ENCODE measurements around the gene CKMT2. TPM values are rescaled to one million over a fixed set of nuclear protein-coding genes. Genes with fewer than 3 reads are reported as not detected.
"Not testable (repeated sequence)": the region's sequence is repeated elsewhere in the genome, so short reads cannot be mapped to it uniquely, and the experiment has no call there.

Gene CKMT2
- total RNA-seq, 2 donors from 2014 or later, result 2.1 to 2.3 TPM

- TF ChIP-seq, protein P1, sequence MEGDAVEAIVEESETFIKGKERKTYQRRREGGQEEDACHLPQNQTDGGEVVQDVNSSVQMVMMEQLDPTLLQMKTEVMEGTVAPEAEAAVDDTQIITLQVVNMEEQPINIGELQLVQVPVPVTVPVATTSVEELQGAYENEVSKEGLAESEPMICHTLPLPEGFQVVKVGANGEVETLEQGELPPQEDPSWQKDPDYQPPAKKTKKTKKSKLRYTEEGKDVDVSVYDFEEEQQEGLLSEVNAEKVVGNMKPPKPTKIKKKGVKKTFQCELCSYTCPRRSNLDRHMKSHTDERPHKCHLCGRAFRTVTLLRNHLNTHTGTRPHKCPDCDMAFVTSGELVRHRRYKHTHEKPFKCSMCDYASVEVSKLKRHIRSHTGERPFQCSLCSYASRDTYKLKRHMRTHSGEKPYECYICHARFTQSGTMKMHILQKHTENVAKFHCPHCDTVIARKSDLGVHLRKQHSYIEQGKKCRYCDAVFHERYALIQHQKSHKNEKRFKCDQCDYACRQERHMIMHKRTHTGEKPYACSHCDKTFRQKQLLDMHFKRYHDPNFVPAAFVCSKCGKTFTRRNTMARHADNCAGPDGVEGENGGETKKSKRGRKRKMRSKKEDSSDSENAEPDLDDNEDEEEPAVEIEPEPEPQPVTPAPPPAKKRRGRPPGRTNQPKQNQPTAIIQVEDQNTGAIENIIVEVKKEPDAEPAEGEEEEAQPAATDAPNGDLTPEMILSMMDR (conservative IDR thresholded peaks at IDR 0.05), result no peak
- H3K9ac ChIP-seq (ENCODE audit: extremely low read depth, low read length, poor library complexity, severe bottlenecking), result no peak overlapping the region
- Mint-ChIP-seq H3K4me1 (no peaks in the 10 kb centered on the region), H3K27ac (no peak overlapping the region), H3K36me3 (ENCODE audit: low read depth) (peaks cover 20% of the 10 kb centered on the region), H3K4me3 (no peak overlapping the region), H3K9me3 (peaks cover 6% of the 10 kb centered on the region), H3K27me3 (ENCODE audit: insufficient read depth) (no peaks in the 10 kb centered on the region)
- peaks cover 7% of the 10 kb centered on the region for H3K36me3 ChIP-seq (ENCODE audit: control insufficient read depth, insufficient read depth, low read length)
- H3K4me1 ChIP-seq (ENCODE audit: control insufficient read depth, insufficient read depth, low read length), result no peaks in the 10 kb centered on the region
- H3K27me3 ChIP-seq (ENCODE audit: control insufficient read depth, insufficient read depth, low read length, poor library complexity, severe bottlenecking), result no peaks in the 10 kb centered on the region
- DNase-seq, result no peak
- 94% methylated on average over 19 to 21 of the region's 21 CpGs for WGBS, 2 experiments (ENCODE audit: insufficient coverage in 1 of 2, insufficient read length in 1 of 2)
- H3K27ac ChIP-seq (ENCODE audit: low read depth, low read length), result no peak overlapping the region
- peaks cover 4% of the 10 kb centered on the region for H3K9me3 ChIP-seq (ENCODE audit: control insufficient read depth, low read length)
- H3K4me3 ChIP-seq (ENCODE audit: low read length), result no peak overlapping the region
Measured at GRCh38 chr5:81254886-81255559, 21.9 kb downstream of the CKMT2 start.

- Histone ChIP-seq H3K27ac (ENCODE audit: low read depth, low read length) (no peak overlapping the region), H3K4me3 (ENCODE audit: low read length) (no peak overlapping the region), H3K9ac (ENCODE audit: extremely low read depth, low read length, poor library complexity, severe bottlenecking) (no peak overlapping the region), H3K36me3 (ENCODE audit: control insufficient read depth, insufficient read depth, low read length) (no peaks in the 10 kb centered on the region), H3K27me3 (ENCODE audit: control insufficient read depth, insufficient read depth, low read length, poor library complexity, severe bottlenecking) (no peaks in the 10 kb centered on the region), H3K4me1 (ENCODE audit: control insufficient read depth, insufficient read depth, low read length) (no peaks in the 10 kb centered on the region), H3K9me3 (ENCODE audit: control insufficient read depth, low read length) (no peaks in the 10 kb centered on the region)
- DNase-seq, result no peak
- TF ChIP-seq, protein P1 (conservative IDR thresholded peaks at IDR 0.05), result no peak
- Mint-ChIP-seq H3K27ac (no peak overlapping the region), H3K4me1 (no peaks in the 10 kb centered on the region), H3K27me3 (ENCODE audit: insufficient read depth) (no peaks in the 10 kb centered on the region), H3K9me3 (peaks cover 21% of the 10 kb centered on the region), H3K4me3 (no peak overlapping the region), H3K36me3 (ENCODE audit: low read depth) (peaks cover 30% of the 10 kb centered on the region)
- 80 to 100% methylated on average over 1 of the region's 1 CpG for WGBS, 2 experiments (ENCODE audit: insufficient coverage in 1 of 2, insufficient read length in 1 of 2)
Measured at GRCh38 chr5:81256766-81257165, 23.6 kb downstream of the CKMT2 start.

- not testable (repeated sequence) for H3K27me3 ChIP-seq (ENCODE audit: control insufficient read depth, insufficient read depth, low read length, poor library complexity, severe bottlenecking); DNase-seq; H3K27me3 Mint-ChIP-seq (ENCODE audit: insufficient read depth); H3K4me1 Mint-ChIP-seq; H3K4me3 ChIP-seq (ENCODE audit: low read length); H3K27ac ChIP-seq (ENCODE audit: low read depth, low read length); H3K36me3 ChIP-seq (ENCODE audit: control insufficient read depth, insufficient read depth, low read length); H3K4me1 ChIP-seq (ENCODE audit: control insufficient read depth, insufficient read depth, low read length); H3K27ac Mint-ChIP-seq; H3K4me3 Mint-ChIP-seq; H3K9ac ChIP-seq (ENCODE audit: extremely low read depth, low read length, poor library complexity, severe bottlenecking)
- Mint-ChIP-seq H3K9me3 (peaks cover 43% of the 10 kb centered on the region), H3K36me3 (ENCODE audit: low read depth) (peaks cover 45% of the 10 kb centered on the region)
- H3K9me3 ChIP-seq (ENCODE audit: control insufficient read depth, low read length), result peaks cover 19% of the 10 kb centered on the region
- WGBS, 2 experiments (ENCODE audit: insufficient coverage in 1 of 2, insufficient read length in 1 of 2), result 100% methylated on average over 1 of the region's 1 CpG; no CpG with 5 or more reads in 1 of the 2 experiments
Measured at GRCh38 chr5:81262796-81263195, 29.7 kb downstream of the CKMT2 start.

GRCh38 chr5:81265101-81265500 lies 32.0 kb downstream of the CKMT2 start:
- Histone ChIP-seq H3K4me3 (ENCODE audit: low read length) (no peak overlapping the region), H3K9me3 (ENCODE audit: control insufficient read depth, low read length) (peaks cover 19% of the 10 kb centered on the region), H3K36me3 (ENCODE audit: control insufficient read depth, insufficient read depth, low read length) (no peaks in the 10 kb centered on the region), H3K9ac (ENCODE audit: extremely low read depth, low read length, poor library complexity, severe bottlenecking) (no peak overlapping the region), H3K27ac (ENCODE audit: low read depth, low read length) (no peak overlapping the region), H3K27me3 (ENCODE audit: control insufficient read depth, insufficient read depth, low read length, poor library complexity, severe bottlenecking) (no peaks in the 10 kb centered on the region), H3K4me1 (ENCODE audit: control insufficient read depth, insufficient read depth, low read length) (peaks cover 7% of the 10 kb centered on the region)
- TF ChIP-seq, protein P1 (conservative IDR thresholded peaks at IDR 0.05), result no peak
- H3K4me3 Mint-ChIP-seq, result no peak overlapping the region
- DNase-seq, result no peak
- H3K9me3 Mint-ChIP-seq, result peaks cover 38% of the 10 kb centered on the region
- H3K4me1 Mint-ChIP-seq, result peaks cover 5% of the 10 kb centered on the region
- H3K36me3 Mint-ChIP-seq (ENCODE audit: low read depth), result peaks cover 41% of the 10 kb centered on the region
- H3K27ac Mint-ChIP-seq, result no peak overlapping the region
- no peaks in the 10 kb centered on the region for H3K27me3 Mint-ChIP-seq (ENCODE audit: insufficient read depth)

Measured in endodermal cell (in vitro differentiated cells).